ENCODE results near the gene LMTK3. TPM values are rescaled to one million over a fixed set of nuclear protein-coding genes. Genes with fewer than 3 reads are reported as not detected.
"Not testable (repeated sequence)": the region's sequence is repeated elsewhere in the genome, so short reads cannot be mapped to it uniquely, and the experiment has no call there.

Gene LMTK3
- total RNA-seq, 2 donors from 2014 or later, result 1.3 to 1.6 TPM

- H3K27ac ChIP-seq, result no peak overlapping the region
- no peak for TF ChIP-seq CTCF (IDR thresholded peaks at IDR 0.05)
- no peak for DNase-seq (ENCODE audit: low spot score)
- H3K4me1 ChIP-seq, result no peaks in the 10 kb centered on the region
- H3K27me3 ChIP-seq, result no peaks in the 10 kb centered on the region
- no peak overlapping the region for H3K4me3 ChIP-seq
- H3K9me3 ChIP-seq, result no peaks in the 10 kb centered on the region
- no peaks in the 10 kb centered on the region for H3K36me3 ChIP-seq
These were observed 30.2 kb upstream of the LMTK3 start for GRCh38 chr19:48541813-48542212.

- Histone ChIP-seq H3K27ac (no peak overlapping the region), H3K9me3 (no peaks in the 10 kb centered on the region), H3K4me1 (no peaks in the 10 kb centered on the region), H3K4me3 (no peak overlapping the region), H3K36me3 (no peaks in the 10 kb centered on the region), H3K27me3 (no peaks in the 10 kb centered on the region)
- no peak for TF ChIP-seq CTCF (IDR thresholded peaks at IDR 0.05)
- DNase-seq (ENCODE audit: low spot score), result no peak
These were observed 28.5 kb upstream of the LMTK3 start for GRCh38 chr19:48540110-48540509.

- no peak for TF ChIP-seq CTCF (IDR thresholded peaks at IDR 0.05)
- Histone ChIP-seq H3K4me3 (no peak overlapping the region), H3K27me3 (no peaks in the 10 kb centered on the region), H3K27ac (no peak overlapping the region), H3K9me3 (no peaks in the 10 kb centered on the region), H3K4me1 (no peaks in the 10 kb centered on the region), H3K36me3 (no peaks in the 10 kb centered on the region)
- no peak for DNase-seq (ENCODE audit: low spot score)
These were observed 28.0 kb upstream of the LMTK3 start for GRCh38 chr19:48539503-48540096.

- not testable (repeated sequence) for H3K27me3 ChIP-seq; DNase-seq (ENCODE audit: low spot score); H3K4me3 ChIP-seq; H3K27ac ChIP-seq; H3K4me1 ChIP-seq; H3K36me3 ChIP-seq; H3K9me3 ChIP-seq
These were observed 26.4 kb upstream of the LMTK3 start for GRCh38 chr19:48538057-48538456.

GRCh38 chr19:48537541-48537940, 25.9 kb upstream of the LMTK3 start:
- no peak for TF ChIP-seq CTCF (IDR thresholded peaks at IDR 0.05)
- H3K9me3 ChIP-seq, result no peaks in the 10 kb centered on the region
- H3K4me1 ChIP-seq, result no peaks in the 10 kb centered on the region
- H3K27me3 ChIP-seq, result no peaks in the 10 kb centered on the region
- no peak overlapping the region for H3K27ac ChIP-seq
- no peaks in the 10 kb centered on the region for H3K36me3 ChIP-seq
- DNase-seq (ENCODE audit: low spot score), result no peak
- H3K4me3 ChIP-seq, result no peak overlapping the region

GRCh38 chr19:48533770-48534169, 22.1 kb upstream of the LMTK3 start:
- peaks cover 4% of the 10 kb centered on the region in 2 donors for H3K9me3 ChIP-seq
- no peak for TF ChIP-seq CTCF (IDR thresholded peaks at IDR 0.05)
- no peak for DNase-seq (ENCODE audit: low spot score)
- no peaks in the 10 kb centered on the region for H3K27me3 ChIP-seq
- H3K27ac ChIP-seq, result no peak overlapping the region
- H3K36me3 ChIP-seq, result no peaks in the 10 kb centered on the region
- H3K4me3 ChIP-seq, result no peak overlapping the region
- no peaks in the 10 kb centered on the region for H3K4me1 ChIP-seq
